Measurements from ENCODE around the gene ENTPD8.
A peak's percentile ranks its signal among the peaks of the same experiment; 100 is the strongest.

The ENTPD8 gene

DNA sequence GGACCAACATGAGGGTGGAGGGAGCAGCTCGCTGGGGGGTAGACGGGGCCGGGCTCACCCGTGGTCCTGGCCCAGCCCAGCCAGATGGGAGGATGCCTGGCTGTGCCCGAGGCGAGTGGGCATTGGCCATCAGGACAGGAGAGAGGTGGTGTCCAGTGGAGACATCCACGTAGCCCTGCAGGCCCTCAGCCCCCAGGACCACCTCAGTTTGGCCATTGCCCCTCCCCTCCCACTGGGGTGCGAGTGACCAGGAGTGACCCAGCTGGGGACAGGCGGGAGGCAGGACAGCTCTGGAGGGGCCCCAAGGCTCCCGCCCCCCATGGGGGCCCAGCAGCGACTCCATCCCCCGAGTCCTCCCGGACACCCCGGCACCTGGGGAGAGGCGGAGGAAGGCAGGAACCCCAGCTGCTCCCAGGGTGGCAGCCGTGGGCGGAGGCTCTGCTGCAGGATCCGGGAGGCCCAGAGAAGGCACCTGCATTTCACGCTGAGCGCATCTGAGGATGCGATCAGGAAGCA is 9.7 kb downstream of the ENTPD8 start:
- no peak for DNase-seq (ENCODE audit: low spot score)

DNA sequence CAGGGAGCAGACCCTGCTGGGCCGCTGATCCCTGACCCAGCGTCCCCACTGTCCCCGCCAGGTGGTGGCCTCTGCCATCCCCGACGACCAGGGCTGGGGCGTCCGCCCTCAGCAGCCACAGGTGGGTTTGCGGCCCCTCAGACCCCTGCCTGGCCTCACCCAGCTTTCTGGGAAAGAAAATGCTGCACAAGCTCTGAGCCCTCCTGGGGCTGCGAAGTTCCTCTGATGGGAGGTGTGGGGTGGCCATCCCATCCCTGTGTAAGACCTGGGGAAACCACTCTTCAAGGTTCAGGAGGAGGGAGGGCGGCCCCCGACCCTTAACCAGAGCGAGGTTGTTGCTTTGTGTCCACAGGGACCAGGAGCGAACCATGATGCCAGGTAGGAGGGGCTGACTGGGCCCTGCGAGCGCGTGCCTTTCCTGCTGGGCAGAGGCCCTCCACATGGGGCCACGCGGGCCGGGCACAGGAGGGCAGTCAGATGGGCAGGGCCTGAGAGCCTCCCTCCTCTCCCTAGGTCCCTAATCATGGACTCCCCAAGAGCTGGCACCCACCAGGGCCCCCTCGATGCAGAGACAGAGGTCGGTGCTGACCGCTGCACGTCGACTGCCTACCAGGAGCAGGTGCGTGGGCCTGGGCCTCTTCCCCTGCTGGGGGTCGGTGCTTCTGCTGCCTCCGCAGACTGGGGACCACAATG is 10.3 kb downstream of the ENTPD8 start:
- DNase-seq (ENCODE audit: low spot score) = no peak

DNA sequence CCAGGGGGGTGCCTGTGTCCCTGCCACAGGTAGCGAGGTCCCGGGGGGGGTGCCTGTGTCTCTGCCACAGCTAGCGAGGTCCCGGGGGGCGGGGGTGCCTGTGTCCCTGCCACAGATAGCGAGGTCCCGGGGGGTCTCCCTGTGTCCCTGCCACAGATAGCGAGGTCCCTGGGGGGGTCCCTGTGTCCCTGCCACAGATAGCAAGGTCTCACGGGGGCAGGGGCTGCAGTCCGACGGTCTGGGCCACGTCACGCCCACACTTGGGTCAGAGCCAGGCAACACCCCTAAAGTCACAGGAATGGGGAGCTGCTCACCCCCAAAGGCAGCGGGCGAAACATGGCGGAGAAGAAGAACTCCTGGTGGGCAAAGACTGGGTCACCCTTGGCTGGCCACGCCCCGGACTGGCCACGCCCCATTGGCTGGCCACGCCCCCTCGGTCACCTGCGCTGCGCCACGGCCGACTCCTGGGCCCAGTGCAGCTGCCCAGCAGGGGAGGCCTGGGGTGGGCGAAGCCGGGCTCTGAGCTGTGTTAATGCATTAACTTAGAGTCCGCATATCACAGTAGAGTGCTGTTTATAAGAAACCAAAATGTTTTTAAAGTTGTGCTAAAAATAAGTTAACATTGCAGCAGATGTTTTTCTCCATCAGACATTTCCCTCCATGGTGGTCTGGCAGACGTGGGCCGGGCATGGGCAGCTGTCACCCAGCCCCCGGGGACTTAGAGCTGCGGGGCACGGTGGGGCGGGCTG is 11.0 kb downstream of the ENTPD8 start:
- DNase-seq (ENCODE audit: low spot score) = no peak

DNA sequence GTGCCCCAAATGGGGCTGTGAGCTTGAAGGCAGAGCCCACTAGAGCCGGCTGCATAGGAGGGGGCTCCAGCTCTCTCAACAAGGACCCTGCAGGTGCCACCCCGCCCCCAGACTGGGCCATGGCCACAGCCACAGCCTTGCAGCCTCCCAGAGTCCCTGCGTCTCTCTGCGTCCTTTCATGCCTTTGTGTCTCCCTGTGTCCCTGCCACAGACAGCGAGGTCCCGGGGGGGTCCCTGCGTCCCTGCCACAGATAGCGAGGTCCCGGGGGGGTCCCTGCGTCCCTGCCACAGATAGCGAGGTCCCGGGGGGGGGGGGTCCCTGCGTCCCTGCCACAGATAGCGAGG is 11.6 kb downstream of the ENTPD8 start:
- DNase-seq (ENCODE audit: low spot score) = no peak

DNA sequence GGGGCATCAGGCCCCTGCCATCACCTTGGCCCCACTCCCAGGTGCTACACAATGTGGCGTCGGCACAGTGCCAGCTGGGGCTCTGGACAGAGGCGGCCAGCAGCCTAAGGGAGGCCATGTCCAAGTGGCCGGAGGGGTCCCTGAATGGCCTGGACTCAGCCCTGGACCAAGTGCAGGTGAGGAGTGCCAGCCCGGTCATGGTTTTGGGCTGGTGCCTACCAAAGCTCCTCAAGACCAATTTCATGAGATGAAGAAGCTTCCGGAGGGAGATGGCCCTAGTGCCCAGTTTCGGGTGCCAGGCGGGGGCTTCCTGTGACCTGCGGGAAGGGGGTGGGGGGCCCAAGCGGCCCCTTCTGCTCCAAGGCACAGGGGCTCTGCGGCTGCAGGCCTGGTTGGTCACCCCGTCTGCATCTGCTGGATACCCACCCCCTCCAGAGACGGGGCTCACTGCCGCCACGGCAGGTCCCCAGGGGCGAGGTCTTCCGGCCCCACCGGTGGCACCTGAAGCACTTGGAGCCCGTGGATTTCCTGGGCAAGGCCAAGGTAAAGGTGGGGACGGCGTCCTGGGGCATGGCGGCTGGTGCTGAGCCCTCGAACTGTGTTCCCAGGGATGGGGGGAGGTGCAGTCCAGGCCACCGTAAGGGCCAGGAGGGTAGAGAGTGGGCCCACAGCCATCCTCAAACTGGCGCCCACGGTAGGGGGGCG is 12.2 kb downstream of the ENTPD8 start:
- no peak for DNase-seq (ENCODE audit: low spot score)

DNA sequence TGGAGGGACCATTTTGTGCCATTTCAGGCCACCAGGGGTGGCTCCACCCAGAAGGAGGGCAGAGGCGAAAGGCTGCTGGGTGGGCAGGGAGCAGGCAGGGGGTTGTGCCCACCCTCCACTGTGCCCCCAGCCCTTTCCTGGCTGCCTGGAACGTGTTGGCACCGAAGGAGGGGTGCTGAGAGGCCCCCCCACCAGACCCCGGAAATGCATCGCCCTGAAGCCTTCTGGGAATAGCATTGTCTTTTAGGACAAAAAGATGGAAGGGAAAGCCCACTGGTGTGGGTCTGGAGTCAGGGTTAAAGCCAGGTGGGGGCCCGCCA is 12.9 kb downstream of the ENTPD8 start:
- no peak for DNase-seq (ENCODE audit: low spot score)

DNA sequence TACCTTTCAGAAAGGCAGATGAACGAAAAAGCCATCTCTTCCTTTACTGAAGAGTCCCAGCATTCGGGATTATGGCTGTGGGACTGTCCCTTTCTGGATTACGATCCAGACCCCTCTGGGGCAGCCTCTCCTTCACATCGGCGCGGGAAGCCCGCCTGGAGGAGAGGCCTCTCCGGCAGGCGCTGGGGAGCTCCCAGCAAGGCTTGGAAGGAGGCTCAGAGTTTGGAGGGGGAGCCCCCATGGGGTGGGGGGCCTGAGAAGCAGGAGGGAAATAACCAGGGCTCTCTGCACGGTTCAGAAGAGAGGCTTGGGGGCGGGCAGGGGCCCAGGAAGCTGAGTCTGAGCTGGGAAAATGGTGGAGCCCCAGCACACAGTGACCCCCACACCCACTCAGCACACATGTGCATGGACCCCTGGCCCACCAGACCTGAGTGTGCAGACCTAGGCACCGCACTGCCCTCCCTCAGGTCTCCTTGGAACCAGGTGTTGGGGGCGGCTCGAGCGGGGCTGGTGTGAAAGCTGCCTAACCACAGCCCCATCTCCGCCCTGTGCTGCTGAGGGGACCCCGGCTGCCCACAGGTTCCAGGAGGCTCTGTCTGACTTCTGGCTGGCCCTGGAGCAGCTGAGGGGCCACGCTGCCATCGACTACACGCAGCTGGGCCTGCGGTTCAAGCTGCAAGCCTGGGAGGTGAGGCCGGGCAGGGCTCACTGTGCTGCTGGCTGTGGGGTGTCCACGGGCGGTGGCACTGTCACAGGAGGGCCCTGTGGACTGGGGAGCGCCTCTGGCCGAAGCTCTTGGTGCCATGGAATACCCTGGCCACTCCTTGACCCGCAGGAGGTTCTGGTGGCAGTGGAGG is 13.5 kb downstream of the ENTPD8 start:
- no peak for DNase-seq (ENCODE audit: low spot score)

DNA sequence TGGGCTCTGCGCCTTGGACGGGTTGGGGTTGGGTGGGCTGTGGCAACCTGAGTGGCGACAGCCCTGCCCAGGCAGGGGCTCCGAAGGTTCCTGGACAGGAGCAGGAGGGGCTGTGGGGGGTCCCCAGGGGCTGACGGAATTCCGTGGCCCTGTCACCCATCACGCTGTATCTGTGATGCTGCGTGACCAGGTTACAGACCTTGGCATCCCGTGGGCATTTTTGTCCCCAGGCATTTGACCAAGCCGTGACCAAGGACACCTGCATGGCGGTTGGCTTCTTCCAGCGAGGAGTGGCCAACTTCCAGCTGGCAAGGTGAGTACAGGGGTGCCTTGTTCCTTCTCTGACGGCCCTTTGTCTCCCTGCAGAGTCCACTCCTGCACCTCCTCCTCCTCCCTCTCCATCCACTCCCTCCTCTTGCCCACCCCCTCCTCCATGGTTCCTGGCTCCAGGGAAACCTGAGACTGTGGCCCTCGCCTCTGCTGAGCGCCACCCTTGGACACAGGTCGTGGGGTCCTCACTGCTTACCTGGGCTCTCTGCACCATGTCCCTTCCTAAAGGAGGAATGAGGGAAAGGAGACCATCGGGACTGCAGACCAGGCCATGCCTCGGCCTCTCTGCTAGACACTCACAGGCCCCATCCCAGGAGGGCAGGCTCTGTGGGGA is 15.0 kb downstream of the ENTPD8 start:
- DNase-seq (ENCODE audit: low spot score) = no peak

DNA sequence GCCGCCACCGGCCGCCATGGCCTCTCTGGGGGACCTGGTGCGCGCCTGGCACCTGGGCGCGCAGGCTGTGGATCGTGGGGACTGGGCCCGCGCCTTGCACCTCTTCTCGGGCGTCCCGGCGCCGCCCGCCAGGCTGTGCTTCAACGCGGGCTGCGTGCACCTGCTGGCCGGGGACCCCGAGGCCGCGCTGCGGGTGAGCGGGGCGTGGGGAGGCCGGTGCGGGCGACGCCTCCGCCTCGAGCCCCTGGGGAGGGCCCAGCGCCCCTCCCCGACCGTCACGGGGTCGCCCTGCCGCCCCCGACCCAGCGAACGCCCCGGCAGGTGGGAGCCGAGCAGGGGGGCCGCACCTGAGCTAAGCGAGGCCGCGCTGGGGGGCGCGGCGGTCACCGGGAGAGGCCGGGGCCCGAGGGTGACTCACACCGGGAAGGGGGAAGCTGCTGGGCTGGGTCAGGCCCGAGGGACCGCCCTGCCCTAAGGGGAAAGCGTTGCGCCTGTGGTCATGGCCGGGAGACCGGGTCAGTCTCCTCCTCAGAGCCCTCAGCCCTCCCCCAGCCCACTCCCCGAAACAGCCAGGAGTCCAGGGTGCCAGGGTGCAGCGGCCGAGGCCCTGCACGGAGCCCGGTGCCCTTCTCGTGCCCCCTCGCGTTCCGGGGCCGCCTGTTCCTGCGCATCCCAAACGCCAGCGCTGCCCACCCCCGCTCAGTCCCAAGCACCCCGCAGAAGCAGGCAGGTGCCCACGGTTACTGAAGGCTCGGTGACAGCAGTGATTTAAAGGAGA is 17.5 kb downstream of the ENTPD8 start:
- DNase-seq (ENCODE audit: low spot score) = no peak

DNA sequence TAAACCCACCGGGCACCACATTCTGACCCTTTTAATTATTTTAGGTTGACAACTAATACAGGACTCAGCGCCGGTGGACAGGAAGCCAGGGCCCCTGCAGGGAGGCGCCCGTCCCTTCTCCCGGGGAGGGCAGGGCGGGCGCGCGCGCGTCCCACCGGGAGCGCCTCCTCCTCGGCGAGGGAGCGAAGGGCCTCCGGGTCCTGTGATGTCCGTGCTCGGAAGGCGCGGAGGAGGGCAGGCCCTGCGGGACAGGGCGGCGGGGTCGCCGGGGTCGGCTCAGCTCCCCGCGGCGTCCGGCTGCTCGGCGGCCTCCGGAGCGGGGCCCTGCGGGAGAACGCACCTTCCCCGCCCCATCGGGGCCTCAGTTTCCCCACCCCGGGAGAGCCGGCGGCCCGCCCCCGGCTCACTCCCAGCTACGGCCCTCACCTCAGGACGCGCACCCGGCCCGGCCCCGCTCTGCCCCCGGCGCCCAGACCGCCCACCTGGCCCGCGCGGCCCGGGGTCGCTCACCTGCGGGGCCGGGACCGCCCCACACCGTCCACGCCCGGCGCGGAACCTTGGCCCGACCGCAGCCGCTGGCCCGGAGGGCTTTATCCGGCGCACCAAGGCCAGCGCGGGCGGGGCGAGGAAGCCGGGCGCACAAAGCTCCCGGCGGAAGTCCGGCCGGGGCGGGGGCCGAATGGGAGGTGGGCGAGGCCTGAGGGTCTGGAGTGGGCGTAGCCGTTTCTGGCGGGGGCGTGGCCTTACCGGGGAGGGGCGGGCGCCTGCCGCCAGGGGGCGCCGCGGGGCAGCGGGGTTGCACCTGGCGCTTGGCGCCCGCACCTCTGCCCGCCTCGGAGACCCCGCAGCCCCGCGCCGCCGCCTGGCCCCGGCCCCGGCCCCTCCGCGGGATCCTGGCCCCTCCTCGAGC is 18.3 kb downstream of the ENTPD8 start, which contains the start of the genes EXD3 and NOXA1:
Gene EXD3, minus strand, starts transcription at position 559 of the 910 bp plus-strand sequence. CDS start 27,805 bp downstream, outside the sequence.
Gene NOXA1, plus strand, starts transcription at position 790 of the 910 bp plus-strand sequence. CDS start 137 bp downstream, outside the sequence.
- peak; percentile 84 for DNase-seq (ENCODE audit: low spot score)

DNA sequence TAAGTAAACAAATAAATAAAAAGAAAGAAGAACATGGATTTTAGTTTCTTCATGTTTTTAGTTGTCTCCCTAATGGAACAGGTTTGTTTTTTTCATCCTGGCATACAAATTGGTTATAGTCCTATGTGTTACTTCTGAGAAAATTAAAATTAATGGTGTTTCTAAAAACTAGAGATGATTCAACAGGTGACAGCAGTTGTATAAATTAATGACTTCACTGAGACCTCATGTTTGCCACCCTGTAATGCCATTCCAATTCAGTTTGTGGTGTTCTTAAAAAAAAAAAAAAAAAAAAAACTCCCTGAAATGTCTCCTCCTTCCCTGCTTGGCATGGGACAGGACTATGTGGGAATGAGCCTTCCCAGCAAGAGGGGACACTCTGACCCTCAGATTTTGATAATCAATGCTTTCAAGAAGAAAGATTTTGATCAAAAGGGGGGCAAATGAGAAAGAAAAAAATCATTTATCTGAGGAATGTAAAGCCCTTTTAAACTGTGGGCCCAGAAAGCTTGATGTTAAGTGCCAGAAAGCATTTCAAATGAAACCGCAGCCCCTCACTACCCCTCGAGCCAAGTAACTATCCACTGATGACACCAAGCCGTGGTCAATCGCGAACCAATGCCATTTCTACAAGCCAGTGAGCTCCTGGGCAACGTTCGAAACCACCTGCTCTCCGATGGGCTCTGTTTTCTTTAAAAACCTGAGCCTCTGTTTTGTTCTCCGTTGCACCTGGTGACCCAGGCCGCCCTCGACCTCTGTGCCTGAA is 19.1 kb downstream of the ENTPD8 start:
- no peak for DNase-seq (ENCODE audit: low spot score)

DNA sequence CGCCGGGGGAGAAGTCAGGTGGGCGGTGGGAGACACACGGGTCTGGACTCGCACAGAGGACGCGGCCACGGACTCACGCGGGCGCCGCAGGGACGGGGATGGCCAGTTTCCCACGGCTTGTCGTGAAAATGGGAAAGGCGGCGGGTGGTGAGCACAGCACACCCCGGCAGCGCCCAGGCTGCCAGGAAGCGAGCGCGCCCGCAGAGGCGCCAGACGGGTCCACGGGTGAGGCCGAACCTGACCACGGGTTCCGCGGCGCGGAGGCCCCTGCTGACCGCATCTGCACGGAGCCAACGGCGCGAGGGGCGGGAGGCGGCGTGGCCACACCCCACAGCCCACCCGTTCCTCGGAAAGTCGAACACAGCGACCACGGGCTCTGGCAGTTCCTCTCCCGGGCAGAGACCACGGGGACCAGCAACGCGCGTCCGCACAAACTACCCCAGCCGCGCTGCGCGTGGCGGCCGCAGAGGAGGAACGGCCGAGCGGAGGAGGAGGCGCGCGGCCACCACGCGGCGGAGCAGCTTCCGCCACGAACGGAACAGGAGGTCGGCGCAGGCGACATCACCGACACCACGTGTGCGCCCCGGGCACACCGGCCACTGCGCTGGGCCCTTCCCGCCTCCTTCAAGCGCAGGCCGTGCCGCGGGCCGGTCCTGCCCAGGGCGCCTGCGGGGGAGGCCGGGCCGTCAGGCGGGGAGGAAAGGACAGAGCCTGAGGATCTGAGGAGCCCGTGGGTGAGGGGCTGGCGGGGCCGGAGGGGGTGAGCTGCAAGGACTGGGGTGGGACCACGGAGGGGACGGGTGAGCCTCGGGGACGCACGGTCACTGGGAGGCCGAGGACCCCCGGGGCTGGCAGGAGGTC is 23.8 kb downstream of the ENTPD8 start:
- peak; percentile 6 for DNase-seq (ENCODE audit: low spot score)

DNA sequence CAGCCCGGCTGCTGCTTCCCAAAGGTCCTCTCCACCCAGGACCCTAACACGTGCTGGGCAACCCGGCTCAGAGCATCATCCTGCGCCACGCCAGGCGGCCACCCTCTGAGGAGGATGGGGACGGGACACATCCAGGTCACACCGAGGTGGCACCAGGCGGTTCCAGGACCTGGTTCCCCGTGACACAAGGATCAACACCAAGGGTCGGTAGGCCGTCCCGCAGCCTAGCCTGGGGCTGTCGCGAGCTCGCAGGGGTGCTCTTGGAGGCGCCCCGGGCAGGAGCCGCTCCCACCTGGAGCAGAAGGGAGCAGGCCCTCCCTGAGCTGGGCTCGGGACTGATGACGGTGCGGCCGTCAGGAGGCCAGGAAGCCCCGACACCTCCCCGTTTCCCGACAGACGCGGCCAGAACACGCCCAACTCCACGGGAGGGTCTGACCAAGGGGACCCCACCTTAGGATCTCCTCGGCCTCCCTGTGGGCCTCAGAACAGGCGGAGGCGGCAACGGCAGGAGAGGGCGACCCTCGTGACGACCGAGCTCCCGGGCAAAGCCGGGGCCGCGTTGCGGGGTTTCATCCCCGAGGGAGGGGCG is 24.5 kb downstream of the ENTPD8 start:
- DNase-seq (ENCODE audit: low spot score) = no peak

DNA sequence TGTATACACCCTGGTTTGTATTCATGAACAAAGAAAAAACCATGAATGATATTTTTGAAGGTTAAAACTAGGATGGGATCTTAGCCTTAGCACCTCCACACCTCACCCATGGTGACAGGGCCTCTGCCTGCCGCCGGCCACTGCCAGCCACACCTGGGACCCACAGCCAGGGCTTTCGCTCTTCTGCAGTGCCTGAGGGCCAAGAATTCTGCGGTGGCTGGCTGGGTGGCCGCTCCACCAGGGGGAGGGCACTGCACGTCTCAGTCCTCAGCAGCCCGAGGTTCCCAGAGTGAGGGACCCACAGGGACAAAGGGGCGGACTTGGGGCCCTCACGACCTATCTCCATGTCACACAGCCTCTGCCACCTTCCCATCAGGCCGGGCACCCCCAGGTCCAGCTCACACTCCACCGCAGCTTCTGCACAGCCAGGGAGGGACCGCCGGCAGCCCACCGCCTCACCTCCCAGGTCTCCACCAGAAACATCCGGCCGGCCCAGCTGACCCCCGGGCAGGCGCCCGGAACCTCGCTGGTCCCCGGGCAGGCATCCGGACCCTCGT is 25.1 kb downstream of the ENTPD8 start:
- no peak for DNase-seq (ENCODE audit: low spot score)

DNA sequence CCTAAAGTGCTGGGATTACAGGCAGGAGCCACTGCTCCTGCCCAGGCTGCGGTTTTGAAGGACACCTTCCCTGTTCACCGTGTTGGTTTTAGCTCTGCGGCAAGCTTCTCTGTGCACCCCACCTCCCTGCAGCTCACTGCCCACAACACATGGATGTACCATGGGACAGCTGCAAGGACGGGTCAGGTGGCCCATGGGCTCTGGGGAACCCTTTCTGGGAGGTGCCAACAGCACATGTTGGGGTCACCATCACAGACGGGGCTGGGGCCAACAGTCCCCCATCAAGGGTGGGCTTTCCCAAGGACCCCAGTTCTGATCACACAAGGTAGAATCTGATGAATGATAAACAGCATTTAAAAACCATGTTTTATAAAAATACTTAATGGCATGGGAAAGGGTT is 25.7 kb downstream of the ENTPD8 start:
- no peak for DNase-seq (ENCODE audit: low spot score)

DNA sequence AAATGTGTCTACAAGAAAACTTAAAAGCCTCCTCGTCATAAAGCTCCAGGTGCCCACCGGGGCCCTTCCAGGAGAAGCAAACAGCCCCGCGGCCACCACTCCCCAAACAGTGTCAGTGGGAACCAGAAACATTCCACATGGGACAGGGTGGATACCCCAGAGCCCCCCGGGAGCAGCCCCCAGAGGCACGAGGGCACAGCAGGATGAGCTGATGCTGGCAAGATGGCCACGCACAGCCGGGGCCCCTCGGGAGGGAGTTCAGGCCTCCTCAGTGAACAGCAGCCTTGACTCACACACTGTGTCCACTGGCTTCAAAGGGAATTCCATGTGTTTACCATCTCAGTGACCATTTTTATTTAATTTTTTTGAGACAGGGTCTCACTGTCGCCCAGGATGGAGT is 28.7 kb downstream of the ENTPD8 start:
- DNase-seq (ENCODE audit: low spot score) = no peak

Data from pons (tissue), 1 donor.